ENCODE data around the gene NCK2. TPM values are rescaled to one million over a fixed set of nuclear protein-coding genes. Genes with fewer than 3 reads are reported as not detected.

NCK2 gene
- total RNA-seq, 1 donor from 2014 or later, result 55.2 TPM

DNA sequence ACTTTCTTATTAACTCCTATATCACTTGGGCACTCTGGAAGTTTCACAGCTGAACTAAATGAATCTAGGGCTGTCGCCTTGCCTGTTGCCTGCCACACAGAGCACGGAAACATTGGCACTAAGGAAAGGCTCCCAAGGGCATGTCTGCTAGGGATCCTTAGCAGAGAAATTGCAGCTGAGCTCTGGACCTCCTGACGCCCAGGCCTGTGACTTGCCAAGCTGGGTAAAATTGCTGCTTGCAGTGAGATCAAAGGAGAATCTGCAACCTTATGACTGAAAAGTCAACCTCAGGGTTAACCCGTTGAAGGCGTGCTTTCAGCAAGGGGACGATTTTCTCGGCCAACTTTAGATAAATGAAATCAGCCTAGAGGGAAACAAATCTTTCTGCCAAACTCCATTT lies 189.8 kb downstream of the NCK2 start:
- no peaks in the 10 kb centered on the region for H3K36me3 Mint-ChIP-seq (ENCODE audit: low read depth)
- H3K4me3 Mint-ChIP-seq (ENCODE audit: unreplicated experiment), result no peak overlapping the region
- no peak overlapping the region for H3K27ac Mint-ChIP-seq (ENCODE audit: unreplicated experiment)
- peaks cover 7% of the 10 kb centered on the region for H3K4me1 Mint-ChIP-seq (ENCODE audit: low read depth)
- H3K9me3 Mint-ChIP-seq (ENCODE audit: low read depth), result peaks cover 5% of the 10 kb centered on the region
- TF ChIP-seq, protein P1, sequence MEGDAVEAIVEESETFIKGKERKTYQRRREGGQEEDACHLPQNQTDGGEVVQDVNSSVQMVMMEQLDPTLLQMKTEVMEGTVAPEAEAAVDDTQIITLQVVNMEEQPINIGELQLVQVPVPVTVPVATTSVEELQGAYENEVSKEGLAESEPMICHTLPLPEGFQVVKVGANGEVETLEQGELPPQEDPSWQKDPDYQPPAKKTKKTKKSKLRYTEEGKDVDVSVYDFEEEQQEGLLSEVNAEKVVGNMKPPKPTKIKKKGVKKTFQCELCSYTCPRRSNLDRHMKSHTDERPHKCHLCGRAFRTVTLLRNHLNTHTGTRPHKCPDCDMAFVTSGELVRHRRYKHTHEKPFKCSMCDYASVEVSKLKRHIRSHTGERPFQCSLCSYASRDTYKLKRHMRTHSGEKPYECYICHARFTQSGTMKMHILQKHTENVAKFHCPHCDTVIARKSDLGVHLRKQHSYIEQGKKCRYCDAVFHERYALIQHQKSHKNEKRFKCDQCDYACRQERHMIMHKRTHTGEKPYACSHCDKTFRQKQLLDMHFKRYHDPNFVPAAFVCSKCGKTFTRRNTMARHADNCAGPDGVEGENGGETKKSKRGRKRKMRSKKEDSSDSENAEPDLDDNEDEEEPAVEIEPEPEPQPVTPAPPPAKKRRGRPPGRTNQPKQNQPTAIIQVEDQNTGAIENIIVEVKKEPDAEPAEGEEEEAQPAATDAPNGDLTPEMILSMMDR (IDR thresholded peaks at IDR 0.05), result no peak
- H3K27me3 Mint-ChIP-seq (ENCODE audit: low read depth), result peaks cover 5% of the 10 kb centered on the region
- no peak for DNase-seq (ENCODE audit: low spot score)

DNA sequence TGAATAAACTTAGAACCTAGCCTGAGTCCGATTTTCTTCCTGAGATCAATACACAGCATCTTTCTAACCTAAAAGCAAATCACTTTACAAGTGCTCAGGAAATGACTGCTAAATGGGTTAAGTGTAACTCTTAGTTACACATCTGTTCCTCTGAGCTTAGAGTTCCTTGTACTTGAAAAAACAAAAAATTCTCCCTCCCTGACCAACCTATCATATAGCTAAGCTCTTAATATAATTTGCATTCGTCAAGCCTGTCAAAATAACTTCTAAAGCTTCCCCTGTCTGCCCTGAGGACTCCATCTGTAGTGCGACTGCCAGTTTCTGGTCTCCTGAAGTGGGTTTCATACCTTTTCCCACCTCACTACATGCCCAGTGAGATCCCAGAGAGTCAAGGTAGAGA lies 190.4 kb downstream of the NCK2 start:
- Mint-ChIP-seq H3K27me3 (ENCODE audit: low read depth) (peaks cover 5% of the 10 kb centered on the region), H3K9me3 (ENCODE audit: low read depth) (peaks cover 7% of the 10 kb centered on the region), H3K4me3 (ENCODE audit: unreplicated experiment) (no peak overlapping the region), H3K4me1 (ENCODE audit: low read depth) (peaks cover 7% of the 10 kb centered on the region), H3K36me3 (ENCODE audit: low read depth) (no peaks in the 10 kb centered on the region), H3K27ac (ENCODE audit: unreplicated experiment) (no peak overlapping the region)
- DNase-seq (ENCODE audit: low spot score), result no peak
- TF ChIP-seq, protein P1 (IDR thresholded peaks at IDR 0.05), result no peak

DNA sequence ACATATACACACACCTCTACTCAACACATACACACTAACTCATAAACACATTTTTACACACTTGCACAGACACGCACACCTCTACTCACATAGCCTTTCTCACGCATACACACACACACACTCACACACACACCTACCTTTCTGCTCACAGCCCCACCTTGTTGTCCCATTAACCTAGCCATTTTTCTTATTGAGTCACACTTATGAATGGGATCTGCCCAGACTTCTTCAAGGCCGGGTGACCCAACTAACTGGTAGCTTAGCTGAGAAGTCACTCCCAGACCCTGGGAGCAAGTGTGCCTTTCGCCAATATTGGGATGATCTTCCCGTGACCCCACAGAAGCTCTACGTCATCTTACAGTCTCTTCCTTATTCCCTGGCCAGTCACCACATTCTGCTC lies 192.2 kb downstream of the NCK2 start:
- H3K27me3 Mint-ChIP-seq (ENCODE audit: low read depth), result peaks cover 3% of the 10 kb centered on the region
- H3K27ac Mint-ChIP-seq (ENCODE audit: unreplicated experiment), result no peak overlapping the region
- H3K36me3 Mint-ChIP-seq (ENCODE audit: low read depth), result no peaks in the 10 kb centered on the region
- peaks cover 10% of the 10 kb centered on the region for H3K9me3 Mint-ChIP-seq (ENCODE audit: low read depth)
- H3K4me1 Mint-ChIP-seq (ENCODE audit: low read depth), result peaks cover 7% of the 10 kb centered on the region
- TF ChIP-seq, protein P1 (IDR thresholded peaks at IDR 0.05), result no peak
- no peak for DNase-seq (ENCODE audit: low spot score)
- no peak overlapping the region for H3K4me3 Mint-ChIP-seq (ENCODE audit: unreplicated experiment)

DNA sequence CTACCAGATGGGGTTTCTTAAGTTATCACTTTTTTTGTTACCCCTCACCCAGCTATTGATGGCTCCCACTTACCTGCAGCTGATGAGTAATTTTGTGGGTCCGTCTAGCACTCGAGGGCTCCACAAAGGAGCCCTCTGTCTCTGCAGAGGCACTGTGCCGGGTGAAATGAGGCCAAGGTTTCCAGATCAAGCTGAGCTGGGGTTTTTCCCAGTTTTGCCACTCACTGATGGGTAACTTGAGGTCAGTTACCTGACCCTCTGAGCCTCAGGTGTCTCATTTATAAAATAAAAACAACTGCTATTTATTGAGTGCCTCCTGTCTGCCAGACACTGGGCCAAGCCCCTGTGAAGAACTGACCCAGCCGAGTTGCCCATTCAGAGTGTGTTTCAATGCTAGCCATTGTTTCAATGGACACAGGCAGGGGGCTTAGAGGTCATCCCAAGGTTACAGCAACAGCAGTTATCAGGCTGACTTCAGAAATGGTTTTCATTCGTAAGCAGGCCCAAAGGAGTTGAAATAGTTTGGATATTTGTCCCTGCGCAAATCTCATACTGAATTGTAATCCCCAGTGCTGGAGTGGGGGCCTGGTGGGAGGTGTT lies 192.9 kb downstream of the NCK2 start:
- Mint-ChIP-seq H3K27ac (ENCODE audit: unreplicated experiment) (no peak overlapping the region), H3K36me3 (ENCODE audit: low read depth) (no peaks in the 10 kb centered on the region), H3K9me3 (ENCODE audit: low read depth) (peaks cover 10% of the 10 kb centered on the region), H3K4me3 (ENCODE audit: unreplicated experiment) (no peak overlapping the region), H3K27me3 (ENCODE audit: low read depth) (peaks cover 2% of the 10 kb centered on the region), H3K4me1 (ENCODE audit: low read depth) (peaks cover 7% of the 10 kb centered on the region)
- DNase-seq (ENCODE audit: low spot score), result no peak
- TF ChIP-seq, protein P1 (IDR thresholded peaks at IDR 0.05), result no peak
